Left lung (tissue), 10 donors: ENCODE data around the gene PDCD11. TPM values are rescaled to one million over a fixed set of nuclear protein-coding genes. Genes with fewer than 3 reads are reported as not detected.

Experiments
- ATAC-seq: fragments of 200-7000 bp; cut with Tn5 transposase; one replicate; pipeline ENCODE4 v1.9.1; 2020; ENCODE audit warnings: moderate library complexity
- DNase-seq, 4 donors: peaks; one replicate each; pipeline ENCODE4 v3.0.0-alpha.2; 2013 to 2020
- H3K27ac ChIP-seq, 2 donors: fragments of 200-600 bp; sonication (generic) in 1 of 2; one replicate each; pipeline versions ENCODE4 v1.5.0 to v1.8.0; 2020 to 2021
- H3K27me3 ChIP-seq, 2 donors: fragments of 200-600 bp; sonication (generic) in 1 of 2; one replicate each; pipeline versions ENCODE4 v1.5.0 to v1.8.0; 2020 to 2021
- H3K36me3 ChIP-seq, 2 donors: fragments of 200-600 bp; sonication (generic) in 1 of 2; one replicate each; pipeline versions ENCODE4 v1.5.0 to v1.8.0; 2020 to 2021
- H3K4me1 ChIP-seq, 2 donors: fragments of 200-600 bp; one replicate each; pipeline ENCODE4 v1.8.0; 2021
- H3K4me3 ChIP-seq, 2 donors: fragments of 200-600 bp; sonication (generic) in 1 of 2; one replicate each; pipeline versions ENCODE4 v1.5.0 to v1.8.0; 2020 to 2021; ENCODE audit warnings: mild to moderate bottlenecking in 1 of 2
- H3K9me3 ChIP-seq, 2 donors: fragments of 200-600 bp; sonication (generic) in 1 of 2; one replicate each; pipeline versions ENCODE4 v1.5.0 to v1.8.0; 2020 to 2021
- CTCF ChIP-seq, 2 donors: fragments of 200-600 bp; sonication (generic) in 1 of 2; IDR thresholded peaks; one replicate each; pipeline versions ENCODE4 v1.5.0 to v1.8.0; 2021; ENCODE audit warnings: antibody characterized with exemption in 2 of 2
- intact Hi-C, 2 donors: fragments of 100-400 bp; cut with DNase I; formaldehyde crosslinking; loops; one replicate each; pipeline versions ENCODE4 v1.11.2 to v1.14.2; 2022
- polyA plus RNA-seq, 6 donors: library from polyadenylated mRNA; unstranded; fragments of 120-200 nt; gene quantifications; one replicate each; pipeline ENCODE4 v1.2.1, GENCODE V29; 2013; ENCODE audit not compliant: insufficient read length in 6 of 6
- total RNA-seq, 2 donors: library from RNA; stranded (reverse); fragmentation: NEBNext Ultra II Directional; extraction: Animal tissue kit (Norgen Biotek cat#: 25700); gene quantifications; one replicate each; pipeline ENCODE4 v1.2.1, GENCODE V29; 2021
- donor health status: DM: no; HTN: yes; CAD: no.
- donor health status: DM: no; HTN: no; CAD: no.

PDCD11 gene
- total and polyA plus RNA-seq, 8 donors, result 20.1 to 42.4 (median 39.0) TPM

- ATAC-seq, result no peak
Observed at GRCh38 chr10:103463499-103463898, 67.1 kb downstream of the PDCD11 start.

GRCh38 chr10:103465411-103466179 is 69.2 kb downstream of the PDCD11 start:
- Histone ChIP-seq H3K4me3 (no peak overlapping the region), H3K4me1 (no peaks in the 10 kb centered on the region), H3K27ac (peak overlapping the region in 1 of 2 donors; percentile 13), H3K9me3 (no peaks in the 10 kb centered on the region), H3K36me3 (no peaks in the 10 kb centered on the region), H3K27me3 (peaks cover 0 to 4% of the 10 kb centered on the region in 2 donors)
- intact Hi-C loops, result no loop called here
- no peak for ATAC-seq
- peak in 1 of 4 donors; percentile 52 for DNase-seq
- TF ChIP-seq CTCF (IDR thresholded peaks at IDR 0.05), result no peak

More at GRCh38 chr10:103463499-103463898, 67.1 kb downstream of the PDCD11 start:
- Histone ChIP-seq H3K9me3 (no peaks in the 10 kb centered on the region), H3K4me3 (no peak overlapping the region), H3K27ac (no peak overlapping the region), H3K27me3 (no peaks in the 10 kb centered on the region), H3K36me3 (no peaks in the 10 kb centered on the region), H3K4me1 (no peaks in the 10 kb centered on the region)
- TF ChIP-seq CTCF (IDR thresholded peaks at IDR 0.05), result no peak
- intact Hi-C loops, result no loop called here
- no peak for DNase-seq

- no peak for ATAC-seq
Observed at GRCh38 chr10:103466734-103467133, 70.3 kb downstream of the PDCD11 start.

GRCh38 chr10:103467406-103467805 is 71.0 kb downstream of the PDCD11 start:
- TF ChIP-seq CTCF (IDR thresholded peaks at IDR 0.05), result no peak
- intact Hi-C loops, result no loop called here

More at GRCh38 chr10:103466734-103467133, 70.3 kb downstream of the PDCD11 start:
- Histone ChIP-seq H3K36me3 (no peaks in the 10 kb centered on the region), H3K4me3 (no peak overlapping the region), H3K4me1 (peaks cover under 1 to 5% of the 10 kb centered on the region in 2 donors), H3K9me3 (no peaks in the 10 kb centered on the region), H3K27ac (no peak overlapping the region), H3K27me3 (peaks cover 0 to 16% of the 10 kb centered on the region in 2 donors)
- no peak for DNase-seq
- intact Hi-C loops, result no loop called here
- no peak for TF ChIP-seq CTCF (IDR thresholded peaks at IDR 0.05)

GRCh38 chr10:103469201-103469600 is 72.8 kb downstream of the PDCD11 start:
- intact Hi-C loops, result no loop called here
- H3K4me1 ChIP-seq, result peaks cover 5 to 13% of the 10 kb centered on the region in 2 donors
- no peak overlapping the region for H3K27ac ChIP-seq
- ATAC-seq (no peak), DNase-seq (no peak)
- H3K9me3 ChIP-seq, result no peaks in the 10 kb centered on the region
- H3K4me3 ChIP-seq, result no peak overlapping the region
- no peaks in the 10 kb centered on the region for H3K36me3 ChIP-seq
- no peak for TF ChIP-seq CTCF (IDR thresholded peaks at IDR 0.05)
- peaks cover 0 to 19% of the 10 kb centered on the region in 2 donors for H3K27me3 ChIP-seq

More at GRCh38 chr10:103467406-103467805, 71.0 kb downstream of the PDCD11 start:
- ATAC-seq (no peak), DNase-seq (no peak)
- no peaks in the 10 kb centered on the region for H3K9me3 ChIP-seq
- no peak overlapping the region for H3K4me3 ChIP-seq
- no peaks in the 10 kb centered on the region for H3K36me3 ChIP-seq
- H3K27ac ChIP-seq, result no peak overlapping the region
- peaks cover 5 to 7% of the 10 kb centered on the region in 2 donors for H3K4me1 ChIP-seq
- peaks cover 0 to 19% of the 10 kb centered on the region in 2 donors for H3K27me3 ChIP-seq
